HepG2 (cell line): ENCODE results near the gene NGB. TPM values are rescaled to one million over a fixed set of nuclear protein-coding genes. Genes with fewer than 3 reads are reported as not detected.

Experiments used
- ATAC-seq: fragments of 200-7000 bp; cut with Tn5 transposase; 3 replicates; pipeline ENCODE4 v1.9.1; 2020; ENCODE audit warnings: mild to moderate bottlenecking, moderate library complexity
- BruUV-seq: library from RNA; stranded (reverse); fragments of 400-500 nt; replicated peaks from 2 replicates; lab custom pipeline; 2021; lab: Mats Ljungman, UMichigan
- CTCF ChIA-PET: fragments of 300-600 bp; formaldehyde crosslinking; extraction: SDS; loops from one replicate; lab custom pipeline; 2021; ENCODE audit warnings: low total read pairs, inconsistent platforms, low intra/inter-chr PET ratio; lab: Yijun Ruan, JAX
- POLR2A ChIA-PET: fragments of 350-600 bp; sonication (Branson Sonifier 250); formaldehyde crosslinking; loops from one replicate; lab custom pipeline; 2020; ENCODE audit warnings: antibody characterized with exemption, inconsistent platforms; lab: Yijun Ruan, JAX
- DNase-seq: peaks from one replicate; pipeline ENCODE4 v3.0.0-alpha.2; 2015; ENCODE audit warnings: low spot score
- FAIRE-seq: peaks from 3 replicates; lab custom pipeline; 2011; peaks lifted over from hg19 to GRCh38; lab: Jason Lieb, UNC
- H2AFZ ChIP-seq: one replicate; pipeline ENCODE4 v1.6.1; 2011; ENCODE audit warnings: low read length, inconsistent platforms
- H3K27ac ChIP-seq: fragments of 300-600 bp; 3 replicates; pipeline ENCODE4 v1.8.0; 2011; ENCODE audit warnings: mixed run types, mild to moderate bottlenecking, mixed read lengths, low read length, inconsistent platforms; ENCODE audit not compliant: insufficient read depth; ENCODE audit errors: extremely low read length
- H3K27me3 ChIP-seq, 2 experiments: fragments of 200-600 bp in 1 of 2; 2 replicates in 1 of 2; 3 replicates in 1 of 2; pipeline versions ENCODE4 v1.6.0 to v1.8.0; 2011; ENCODE audit warnings: low read length in 2 of 2, mild to moderate bottlenecking in 2 of 2, moderate library complexity in 2 of 2, inconsistent platforms in 1 of 2; ENCODE audit not compliant: insufficient read depth in 2 of 2, control insufficient read depth in 1 of 2
- H3K36me3 ChIP-seq, 2 experiments: fragments of 200-600 bp in 1 of 2; replicated peaks in 1 of 2; 2 replicates in 1 of 2; 3 replicates in 1 of 2; pipeline versions ENCODE4 v1.5.1 to v1.8.0; 2011; ENCODE audit warnings: low read length in 2 of 2, inconsistent platforms in 1 of 2; ENCODE audit not compliant: insufficient read depth in 2 of 2, control insufficient read depth in 1 of 2
- H3K4me1 ChIP-seq: 2 replicates; pipeline ENCODE4 v1.5.1; 2012; ENCODE audit warnings: low read length, inconsistent platforms; ENCODE audit not compliant: insufficient read depth
- H3K4me2 ChIP-seq: 2 replicates; pipeline ENCODE4 v1.6.0; 2011; ENCODE audit warnings: low read depth, low read length, inconsistent platforms
- H3K4me3 ChIP-seq, 3 experiments: fragments of 200-600 bp in 1 of 3; sonication (generic), shearing (Covaris generic) in 1 of 3; replicated peaks in 1 of 3; 2 replicates each; pipeline ENCODE4 v1.5.1; 2011 to 2016; ENCODE audit warnings: low read length in 3 of 3, inconsistent platforms in 2 of 3, low read depth in 2 of 3, mild to moderate bottlenecking in 2 of 3, control low read depth in 1 of 3, mixed read lengths in 1 of 3; ENCODE audit not compliant: insufficient read depth in 1 of 3
- H3K79me2 ChIP-seq: one replicate; pipeline ENCODE4 v1.6.1; 2011; ENCODE audit warnings: low read length, inconsistent platforms; ENCODE audit not compliant: insufficient read depth
- H3K9ac ChIP-seq: 2 replicates; pipeline ENCODE4 v1.6.0; 2011; ENCODE audit warnings: mild to moderate bottlenecking, low read depth, low read length, inconsistent platforms; ENCODE audit not compliant: insufficient read depth
- H3K9me3 ChIP-seq: 2 replicates; pipeline ENCODE4 v1.5.1; 2012; ENCODE audit warnings: mild to moderate bottlenecking, low read length
- H4K20me1 ChIP-seq: 2 replicates; pipeline ENCODE4 v1.6.0; 2011; ENCODE audit warnings: inconsistent platforms, mild to moderate bottlenecking, low read length, moderate library complexity; ENCODE audit not compliant: insufficient read depth
- MYPOP ChIP-seq: sonication (generic); formaldehyde crosslinking; IDR thresholded peaks from 2 replicates; pipeline ENCODE4 v1.8.1; 2023; ENCODE audit warnings: mild to moderate bottlenecking, moderate library complexity, missing genetic modification reagents
- NONO ChIP-seq, 2 experiments: fragments of 450-650 bp in 1 of 2; sonication (generic) in 1 of 2; formaldehyde crosslinking in 1 of 2; IDR thresholded peaks in 1 of 2; conservative IDR thresholded peaks in 1 of 2; 2 replicates each; pipeline versions ENCODE4 v1.6.1 to v1.8.0; 2017 to 2022; ENCODE audit warnings: mild to moderate bottlenecking in 1 of 2, missing genetic modification reagents in 1 of 2, moderate library complexity in 1 of 2
- RCOR2 ChIP-seq: IDR thresholded peaks from 2 replicates; pipeline ENCODE4 v1.6.1; 2016; ENCODE audit warnings: missing biosample characterization, missing genetic modification reagents
- SATB2 ChIP-seq: sonication (generic); formaldehyde crosslinking; IDR thresholded peaks from 2 replicates; pipeline ENCODE4 v1.5.0; 2020; ENCODE audit warnings: missing genetic modification reagents
- THAP8 ChIP-seq: sonication (generic); formaldehyde crosslinking; IDR thresholded peaks from 2 replicates; pipeline ENCODE4 v1.5.1; 2020; ENCODE audit warnings: missing genetic modification reagents, mild to moderate bottlenecking, borderline replicate concordance
- ZNF503 ChIP-seq: sonication (generic); formaldehyde crosslinking; IDR thresholded peaks from 2 replicates; pipeline ENCODE4 v1.4.0; 2020; ENCODE audit warnings: missing genetic modification reagents
- WGBS: methylation state at CpG from one replicate; pipeline ENCODE4 v1.1.6; 2017; ENCODE audit warnings: low lambda C conversion rate; 5-methylcytosine and 5-hydroxymethylcytosine counted together
- in situ Hi-C: cut with HindIII; loops from 2 replicates; pipeline ENCODE4 v1.10.0; 2017; ENCODE audit warnings: low pct_unique_long_range_greater_than_20kb; ENCODE audit not compliant: extremely low pct_ligation_motif_present
- intact Hi-C: fragments of 100-400 bp; cut with micrococcal nuclease; formaldehyde crosslinking; loops from one replicate; pipeline ENCODE4 v1.10.0; 2022; ENCODE audit not compliant: unreplicated experiment
- polyA plus RNA-seq, 8 experiments: library from polyadenylated mRNA; depleted of rRNA in 3 of 8; stranded (reverse) in 7 of 8; unstranded in 1 of 8; fragments of >200 nt; fragmentation: Illumina TruSeq in 4 of 8; extraction: Trizol in 4 of 8; gene quantifications; 2 replicates each; pipeline versions ENCODE4 v1.2.1 to v1.2.3, GENCODE V29; 2011 to 2016; ENCODE audit warnings: low read depth in 4 of 8, missing spikeins in 1 of 8, mixed read lengths in 1 of 8; ENCODE audit not compliant: insufficient read depth in 1 of 8
- total RNA-seq, 5 experiments: library from RNA; depleted of rRNA; stranded (reverse); fragments of >200 nt; fragmentation: Illumina TruSeq; extraction: Trizol; gene quantifications; 2 replicates each; pipeline ENCODE4 v1.2.3, GENCODE V29; 2016; ENCODE audit warnings: low read depth in 1 of 5

Gene NGB
- total and polyA plus RNA-seq, 2 of the 13 experiments (the other 11 are each of a cell fraction or from before 2014, with no cell fraction given) = 0.04 TPM; not detected in 1

GRCh38 chr14:77219591-77219990 lies 51.4 kb downstream of the NGB start:
- FAIRE-seq = no peak
- Histone ChIP-seq H4K20me1 (no peaks in the 10 kb centered on the region), H3K79me2 (no peaks in the 10 kb centered on the region), H3K9me3 (no peaks in the 10 kb centered on the region), H3K4me3 (no peak overlapping the region), H3K4me2 (no peak overlapping the region), H3K27me3 (peaks cover 1 to 3% of the 10 kb centered on the region in 2 experiments; a peak in 1 of 5 replicates), H3K9ac (no peak overlapping the region), H3K27ac (no peak overlapping the region), H3K36me3 (no peaks in the 10 kb centered on the region), H2AFZ (no peak overlapping the region), H3K4me1 (no peaks in the 10 kb centered on the region)
- intact Hi-C loops (no loop called here), in situ Hi-C loops (no loop called here)
- TF ChIP-seq SATB2 (CRISPR knock-in tag) = no peak
- no peak for TF ChIP-seq THAP8 (CRISPR knock-in tag)
- TF ChIP-seq ZNF503 = no peak
- no peak for TF ChIP-seq NONO (IDR thresholded peaks at IDR 0.05)
- no peak for TF ChIP-seq NONO (CRISPR knock-in tag; conservative IDR thresholded peaks at IDR 0.05)
- no peak for TF ChIP-seq RCOR2 (CRISPR knock-in tag)
- TF ChIP-seq MYPOP (CRISPR knock-in tag) = no peak
- ChIA-PET CTCF (no interaction called here), POLR2A (no interaction called here)
- no TSS peak for BruUV-seq
- WGBS = 32% methylated on average over 6 of the region's 10 CpGs
- no peak; the same call in 2 of the 3 replicates for ATAC-seq
- no peak for DNase-seq
